SK-N-MC (cell line): ENCODE data around the gene NOS3.
"Not testable (repeated sequence)": the region's sequence is repeated elsewhere in the genome, so short reads cannot be mapped to it uniquely, and the experiment has no call there.

ENCODE experiments used
- EZH2 ChIP-seq: fragments of 200-600 bp; sonication (generic); IDR thresholded peaks from one replicate; pipeline ENCODE4 v1.6.1; 2017; ENCODE audit warnings: antibody characterized with exemption
- POLR2AphosphoS5 ChIP-seq: IDR thresholded peaks from 2 replicates; pipeline ENCODE4 v1.6.1; 2012; ENCODE audit warnings: mild to moderate bottlenecking, low read depth, low read length, borderline replicate concordance

DNA sequence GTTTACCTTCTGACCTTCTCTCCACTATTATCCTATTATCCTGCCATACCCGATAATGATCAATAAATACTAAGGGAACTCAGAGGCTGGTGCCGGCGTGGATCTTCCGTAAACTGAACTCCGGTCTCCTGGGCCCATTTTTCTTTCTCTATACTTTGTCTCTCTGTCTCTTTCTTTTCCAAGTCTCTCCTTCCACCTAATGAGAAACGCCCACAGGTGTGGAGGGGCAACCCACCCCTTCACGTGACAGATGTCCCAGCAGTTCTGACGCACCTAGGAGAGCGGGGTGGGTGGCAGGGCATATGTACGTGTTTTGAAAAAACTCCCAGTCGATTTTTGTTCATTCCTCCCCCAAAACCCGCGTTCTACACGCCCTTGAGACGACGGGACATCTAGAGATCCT is 36.9 kb downstream of the NOS3 start:
- not testable (repeated sequence) for TF ChIP-seq POLR2AphosphoS5, EZH2
